HepG2 (cell line): ENCODE data around the gene LAPTM4A. TPM values are rescaled to one million over a fixed set of nuclear protein-coding genes. Genes with fewer than 3 reads are reported as not detected.

Experiments used
- CCAR2 ChIP-seq: fragments of 200-400 bp; formaldehyde crosslinking; optimal IDR thresholded peaks from 2 replicates; pipeline ENCODE3; 2018; ENCODE audit warnings: low read depth, mild to moderate bottlenecking, low read length, moderate library complexity
- KMT2B ChIP-seq: IDR thresholded peaks from 2 replicates; pipeline ENCODE4 v1.6.1; 2016; ENCODE audit warnings: missing genetic modification reagents, missing compliant biosample characterization
- PAF1 ChIP-seq: IDR thresholded peaks from 2 replicates; pipeline ENCODE4 v1.6.1; 2016; ENCODE audit warnings: missing genetic modification reagents, missing compliant biosample characterization
- POGZ ChIP-seq: sonication (generic); formaldehyde crosslinking; IDR thresholded peaks from 2 replicates; pipeline ENCODE4 v1.4.0; 2020; ENCODE audit warnings: mild to moderate bottlenecking, missing genetic modification reagents
- SP1 ChIP-seq, 2 experiments: fragments of 450-650 bp in 1 of 2; sonication (generic) in 1 of 2; formaldehyde crosslinking in 1 of 2; IDR thresholded peaks; 2 replicates each; pipeline versions ENCODE4 v1.4.0 to v1.6.1; 2016 to 2020; ENCODE audit warnings: missing genetic modification reagents in 1 of 2
- ZFYVE20 ChIP-seq: sonication (generic); formaldehyde crosslinking; IDR thresholded peaks from 2 replicates; pipeline ENCODE4 v1.8.0; 2023; ENCODE audit warnings: low read depth, mild to moderate bottlenecking, moderate library complexity, missing genetic modification reagents, borderline replicate concordance
- ZNF160 ChIP-seq: sonication (generic); formaldehyde crosslinking; IDR thresholded peaks from 2 replicates; pipeline ENCODE4 v1.8.0; 2022; ENCODE audit warnings: mild to moderate bottlenecking, inconsistent platforms, missing genetic modification reagents
- ZNF263 ChIP-seq: sonication (generic); formaldehyde crosslinking; IDR thresholded peaks from 2 replicates; pipeline ENCODE4 v1.4.0; 2020; ENCODE audit warnings: missing genetic modification reagents
- ZNF543 ChIP-seq: sonication (generic); formaldehyde crosslinking; IDR thresholded peaks from 2 replicates; pipeline ENCODE4 v1.4.0; 2020; ENCODE audit warnings: mild to moderate bottlenecking, missing genetic modification reagents
- ZNF816 ChIP-seq: sonication (generic); formaldehyde crosslinking; IDR thresholded peaks from 2 replicates; pipeline ENCODE4 v1.8.0; 2022; ENCODE audit warnings: missing genetic modification reagents, mild to moderate bottlenecking, borderline replicate concordance
- polyA plus RNA-seq, 8 experiments: library from polyadenylated mRNA; depleted of rRNA in 3 of 8; stranded (reverse) in 7 of 8; unstranded in 1 of 8; fragments of >200 nt; fragmentation: Illumina TruSeq in 4 of 8; extraction: Trizol in 4 of 8; gene quantifications; 2 replicates each; pipeline versions ENCODE4 v1.2.1 to v1.2.3, GENCODE V29; 2011 to 2016; ENCODE audit warnings: low read depth in 4 of 8, missing spikeins in 1 of 8, mixed read lengths in 1 of 8; ENCODE audit not compliant: insufficient read depth in 1 of 8
- total RNA-seq, 5 experiments: library from RNA; depleted of rRNA; stranded (reverse); fragments of >200 nt; fragmentation: Illumina TruSeq; extraction: Trizol; gene quantifications; 2 replicates each; pipeline ENCODE4 v1.2.3, GENCODE V29; 2016; ENCODE audit warnings: low read depth in 1 of 5
- TF ChIP-seq, protein P1 (sequence below): sonication (generic); formaldehyde crosslinking; IDR thresholded peaks from 2 replicates; pipeline ENCODE4 v1.4.0; 2020; ENCODE audit warnings: mild to moderate bottlenecking, missing genetic modification reagents
- TF ChIP-seq, protein P2 (sequence below): sonication (generic); formaldehyde crosslinking; IDR thresholded peaks from 2 replicates; pipeline ENCODE4 v1.5.0; 2020; ENCODE audit warnings: missing genetic modification reagents, mild to moderate bottlenecking, borderline replicate concordance
- TF ChIP-seq, protein P3 (sequence below): sonication (generic); formaldehyde crosslinking; conservative IDR thresholded peaks from 2 replicates; pipeline ENCODE4 v1.8.0; 2022; ENCODE audit warnings: mild to moderate bottlenecking, moderate library complexity, missing genetic modification reagents
- TF ChIP-seq, protein P4 (sequence below): sonication (generic); formaldehyde crosslinking; conservative IDR thresholded peaks from 2 replicates; pipeline ENCODE4 v1.4.0; 2020; ENCODE audit warnings: missing genetic modification reagents
- TF ChIP-seq, protein P5 (sequence below): sonication (generic); formaldehyde crosslinking; IDR thresholded peaks from 2 replicates; pipeline ENCODE4 v1.5.0; 2020; ENCODE audit warnings: mild to moderate bottlenecking, missing genetic modification reagents
- TF ChIP-seq, protein P6 (sequence below): IDR thresholded peaks from 2 replicates; pipeline ENCODE4 v1.6.1; 2016; ENCODE audit warnings: missing biosample characterization, missing genetic modification reagents, low read depth
- TF ChIP-seq, protein P7 (sequence below): sonication (generic); formaldehyde crosslinking; IDR thresholded peaks from 2 replicates; pipeline ENCODE4 v1.8.1; 2023; ENCODE audit warnings: mild to moderate bottlenecking, missing genetic modification reagents

Gene LAPTM4A
- total and polyA plus RNA-seq, 2 of the 13 experiments (the other 11 are each of a cell fraction or from before 2014, with no cell fraction given): 116 to 558 TPM

DNA sequence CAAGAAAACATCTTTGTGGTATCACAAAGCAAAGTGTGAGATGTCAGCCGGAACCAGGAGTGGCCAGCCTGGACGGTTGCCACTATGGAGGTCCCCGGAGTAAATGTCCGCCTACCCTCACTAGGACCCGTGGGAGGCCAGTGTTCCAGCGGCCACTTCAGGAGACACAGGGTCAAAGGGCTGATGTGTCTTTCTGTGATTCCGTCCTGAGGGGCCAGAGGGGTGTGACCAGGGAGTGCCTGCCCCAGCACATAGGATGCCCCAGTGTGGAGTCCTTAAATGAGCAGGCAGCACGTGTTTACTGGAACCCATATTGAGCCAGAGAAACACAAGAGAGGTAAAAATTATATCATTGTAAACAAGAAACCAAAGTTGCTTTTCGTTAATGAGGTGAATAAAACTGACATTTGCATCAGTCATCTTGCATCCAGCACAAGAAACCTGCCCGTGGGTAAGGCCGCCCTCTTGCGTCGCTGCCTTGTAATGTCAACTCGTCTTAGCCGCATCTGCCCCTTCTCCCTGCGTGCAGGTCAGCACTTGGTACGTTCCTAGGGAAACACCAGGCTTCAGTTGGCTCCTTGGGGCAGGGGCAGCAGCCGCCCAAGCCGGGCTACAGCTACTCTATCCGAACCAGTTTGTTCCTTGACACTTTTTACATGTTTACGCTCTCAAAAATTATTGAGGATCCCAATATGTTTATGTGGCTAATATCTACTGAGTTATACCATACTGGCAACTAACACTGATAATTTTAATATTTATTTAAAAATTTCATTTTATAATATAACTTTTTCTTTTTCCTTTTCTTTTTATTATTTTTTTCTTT is 46.7 kb upstream of the LAPTM4A start (continued):
- TF ChIP-seq, protein P1, sequence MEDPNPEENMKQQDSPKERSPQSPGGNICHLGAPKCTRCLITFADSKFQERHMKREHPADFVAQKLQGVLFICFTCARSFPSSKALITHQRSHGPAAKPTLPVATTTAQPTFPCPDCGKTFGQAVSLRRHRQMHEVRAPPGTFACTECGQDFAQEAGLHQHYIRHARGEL: no peak
- TF ChIP-seq, protein P2, sequence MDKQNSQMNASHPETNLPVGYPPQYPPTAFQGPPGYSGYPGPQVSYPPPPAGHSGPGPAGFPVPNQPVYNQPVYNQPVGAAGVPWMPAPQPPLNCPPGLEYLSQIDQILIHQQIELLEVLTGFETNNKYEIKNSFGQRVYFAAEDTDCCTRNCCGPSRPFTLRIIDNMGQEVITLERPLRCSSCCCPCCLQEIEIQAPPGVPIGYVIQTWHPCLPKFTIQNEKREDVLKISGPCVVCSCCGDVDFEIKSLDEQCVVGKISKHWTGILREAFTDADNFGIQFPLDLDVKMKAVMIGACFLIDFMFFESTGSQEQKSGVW: no peak
- TF ChIP-seq, protein P3, sequence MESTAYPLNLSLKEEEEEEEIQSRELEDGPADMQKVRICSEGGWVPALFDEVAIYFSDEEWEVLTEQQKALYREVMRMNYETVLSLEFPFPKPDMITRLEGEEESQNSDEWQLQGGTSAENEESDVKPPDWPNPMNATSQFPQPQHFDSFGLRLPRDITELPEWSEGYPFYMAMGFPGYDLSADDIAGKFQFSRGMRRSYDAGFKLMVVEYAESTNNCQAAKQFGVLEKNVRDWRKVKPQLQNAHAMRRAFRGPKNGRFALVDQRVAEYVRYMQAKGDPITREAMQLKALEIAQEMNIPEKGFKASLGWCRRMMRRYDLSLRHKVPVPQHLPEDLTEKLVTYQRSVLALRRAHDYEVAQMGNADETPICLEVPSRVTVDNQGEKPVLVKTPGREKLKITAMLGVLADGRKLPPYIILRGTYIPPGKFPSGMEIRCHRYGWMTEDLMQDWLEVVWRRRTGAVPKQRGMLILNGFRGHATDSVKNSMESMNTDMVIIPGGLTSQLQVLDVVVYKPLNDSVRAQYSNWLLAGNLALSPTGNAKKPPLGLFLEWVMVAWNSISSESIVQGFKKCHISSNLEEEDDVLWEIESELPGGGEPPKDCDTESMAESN (CRISPR knock-in tag): peak; percentile 28; the same call in 1 of the 2 replicates
- TF ChIP-seq ZFYVE20 (CRISPR knock-in tag) (no peak), ZNF816 (CRISPR knock-in tag) (no peak), ZNF263 (CRISPR knock-in tag) (no peak), ZNF543 (CRISPR knock-in tag) (no peak), POGZ (CRISPR knock-in tag) (no peak), KMT2B (CRISPR knock-in tag) (0 out of 2 replicates have a peak, but pooled peaks have one; percentile 32), CCAR2 (no peak), SP1 (IDR thresholded peaks at IDR 0.05) (no peak), SP1 (CRISPR knock-in tag; IDR thresholded peaks at IDR 0.05) (0 out of 2 replicates have a peak, but pooled peaks have one; percentile 37), PAF1 (CRISPR knock-in tag) (no peak), ZNF160 (no peak)
- TF ChIP-seq, protein P4, sequence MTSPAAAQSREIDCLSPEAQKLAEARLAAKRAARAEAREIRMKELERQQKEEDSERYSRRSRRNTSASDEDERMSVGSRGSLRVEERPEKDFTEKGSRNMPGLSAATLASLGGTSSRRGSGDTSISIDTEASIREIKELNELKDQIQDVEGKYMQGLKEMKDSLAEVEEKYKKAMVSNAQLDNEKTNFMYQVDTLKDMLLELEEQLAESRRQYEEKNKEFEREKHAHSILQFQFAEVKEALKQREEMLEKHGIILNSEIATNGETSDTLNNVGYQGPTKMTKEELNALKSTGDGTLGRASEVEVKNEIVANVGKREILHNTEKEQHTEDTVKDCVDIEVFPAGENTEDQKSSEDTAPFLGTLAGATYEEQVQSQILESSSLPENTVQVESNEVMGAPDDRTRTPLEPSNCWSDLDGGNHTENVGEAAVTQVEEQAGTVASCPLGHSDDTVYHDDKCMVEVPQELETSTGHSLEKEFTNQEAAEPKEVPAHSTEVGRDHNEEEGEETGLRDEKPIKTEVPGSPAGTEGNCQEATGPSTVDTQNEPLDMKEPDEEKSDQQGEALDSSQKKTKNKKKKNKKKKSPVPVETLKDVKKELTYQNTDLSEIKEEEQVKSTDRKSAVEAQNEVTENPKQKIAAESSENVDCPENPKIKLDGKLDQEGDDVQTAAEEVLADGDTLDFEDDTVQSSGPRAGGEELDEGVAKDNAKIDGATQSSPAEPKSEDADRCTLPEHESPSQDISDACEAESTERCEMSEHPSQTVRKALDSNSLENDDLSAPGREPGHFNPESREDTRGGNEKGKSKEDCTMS (CRISPR knock-in tag): no peak
- TF ChIP-seq, protein P5, sequence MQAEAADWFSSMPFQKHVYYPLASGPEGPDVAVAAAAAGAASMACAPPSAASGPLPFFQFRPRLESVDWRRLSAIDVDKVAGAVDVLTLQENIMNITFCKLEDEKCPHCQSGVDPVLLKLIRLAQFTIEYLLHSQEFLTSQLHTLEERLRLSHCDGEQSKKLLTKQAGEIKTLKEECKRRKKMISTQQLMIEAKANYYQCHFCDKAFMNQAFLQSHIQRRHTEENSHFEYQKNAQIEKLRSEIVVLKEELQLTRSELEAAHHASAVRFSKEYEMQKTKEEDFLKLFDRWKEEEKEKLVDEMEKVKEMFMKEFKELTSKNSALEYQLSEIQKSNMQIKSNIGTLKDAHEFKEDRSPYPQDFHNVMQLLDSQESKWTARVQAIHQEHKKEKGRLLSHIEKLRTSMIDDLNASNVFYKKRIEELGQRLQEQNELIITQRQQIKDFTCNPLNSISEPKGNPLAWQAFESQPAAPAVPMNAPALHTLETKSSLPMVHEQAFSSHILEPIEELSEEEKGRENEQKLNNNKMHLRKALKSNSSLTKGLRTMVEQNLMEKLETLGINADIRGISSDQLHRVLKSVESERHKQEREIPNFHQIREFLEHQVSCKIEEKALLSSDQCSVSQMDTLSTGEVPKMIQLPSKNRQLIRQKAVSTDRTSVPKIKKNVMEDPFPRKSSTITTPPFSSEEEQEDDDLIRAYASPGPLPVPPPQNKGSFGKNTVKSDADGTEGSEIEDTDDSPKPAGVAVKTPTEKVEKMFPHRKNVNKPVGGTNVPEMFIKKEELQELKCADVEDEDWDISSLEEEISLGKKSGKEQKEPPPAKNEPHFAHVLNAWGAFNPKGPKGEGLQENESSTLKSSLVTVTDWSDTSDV (CRISPR knock-in tag): no peak
- TF ChIP-seq, protein P6, sequence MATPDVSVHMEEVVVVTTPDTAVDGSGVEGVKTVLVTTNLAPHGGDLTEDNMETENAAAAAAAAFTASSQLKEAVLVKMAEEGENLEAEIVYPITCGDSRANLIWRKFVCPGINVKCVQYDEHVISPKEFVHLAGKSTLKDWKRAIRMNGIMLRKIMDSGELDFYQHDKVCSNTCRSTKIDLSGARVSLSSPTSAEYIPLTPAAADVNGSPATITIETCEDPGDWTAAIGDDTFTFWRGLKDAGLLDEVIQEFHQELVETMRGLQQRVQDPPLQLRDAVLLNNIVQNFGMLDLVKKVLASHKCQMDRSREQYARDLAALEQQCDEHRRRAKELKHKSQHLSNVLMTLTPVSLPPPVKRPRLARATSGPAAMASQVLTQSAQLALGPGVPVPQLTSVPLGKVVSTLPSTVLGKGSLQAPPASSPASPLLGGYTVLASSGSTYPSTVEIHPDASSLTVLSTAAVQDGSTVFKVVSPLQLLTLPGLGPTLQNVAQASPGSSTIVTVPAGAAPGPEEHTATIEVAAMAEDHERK (CRISPR knock-in tag): no peak
- TF ChIP-seq, protein P7, sequence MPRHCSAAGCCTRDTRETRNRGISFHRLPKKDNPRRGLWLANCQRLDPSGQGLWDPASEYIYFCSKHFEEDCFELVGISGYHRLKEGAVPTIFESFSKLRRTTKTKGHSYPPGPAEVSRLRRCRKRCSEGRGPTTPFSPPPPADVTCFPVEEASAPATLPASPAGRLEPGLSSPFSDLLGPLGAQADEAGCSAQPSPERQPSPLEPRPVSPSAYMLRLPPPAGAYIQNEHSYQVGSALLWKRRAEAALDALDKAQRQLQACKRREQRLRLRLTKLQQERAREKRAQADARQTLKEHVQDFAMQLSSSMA: no peak
